Calu3 (cell line): ENCODE measurements around the gene TNS1. TPM values are rescaled to one million over a fixed set of nuclear protein-coding genes. Genes with fewer than 3 reads are reported as not detected.

Experiments used
- BruUV-seq: library from RNA; stranded (reverse); fragments of 400-500 nt; replicated peaks from 2 replicates; lab custom pipeline; 2021; lab: Mats Ljungman, UMichigan
- CTCF ChIA-PET: fragments of 300-600 bp; sonication (Branson Sonifier 250); formaldehyde crosslinking; loops from one replicate; lab custom pipeline; 2022; ENCODE audit warnings: antibody characterized with exemption; lab: Charles Lee
- DNase-seq: peaks from one replicate; pipeline ENCODE4 v3.0.0; 2022
- H3K27ac Mint-ChIP-seq: one replicate; pipeline ENCODE4 v1.8.0; 2022; ENCODE audit warnings: mixed read lengths; ENCODE audit not compliant: unreplicated experiment
- H3K27me3 Mint-ChIP-seq: one replicate; pipeline ENCODE4 v1.8.0; 2022; ENCODE audit warnings: mixed read lengths; ENCODE audit not compliant: unreplicated experiment
- H3K36me3 Mint-ChIP-seq: one replicate; pipeline ENCODE4 v1.8.0; 2022; ENCODE audit warnings: mild to moderate bottlenecking, moderate library complexity, mixed read lengths; ENCODE audit not compliant: insufficient read depth, unreplicated experiment
- H3K4me1 Mint-ChIP-seq: one replicate; pipeline ENCODE4 v1.8.0; 2022; ENCODE audit warnings: mild to moderate bottlenecking, low read depth, mixed read lengths; ENCODE audit not compliant: unreplicated experiment
- H3K4me3 Mint-ChIP-seq: one replicate; pipeline ENCODE4 v1.8.0; 2022; ENCODE audit warnings: mild to moderate bottlenecking, low read depth, moderate library complexity, mixed read lengths; ENCODE audit not compliant: unreplicated experiment
- H3K9me3 Mint-ChIP-seq: one replicate; pipeline ENCODE4 v1.8.0; 2022; ENCODE audit warnings: low read depth, mixed read lengths; ENCODE audit not compliant: unreplicated experiment
- CTCF ChIP-seq: fragments of 200-600 bp; IDR thresholded peaks from one replicate; pipeline ENCODE4 v1.8.0; 2022; ENCODE audit warnings: antibody characterized with exemption; ENCODE audit not compliant: unreplicated experiment
- intact Hi-C: fragments of 100-400 bp; cut with micrococcal nuclease; formaldehyde crosslinking; loops from one replicate; pipeline ENCODE4 v1.10.0; 2022; ENCODE audit not compliant: unreplicated experiment
- total RNA-seq: library from RNA; stranded (reverse); gene quantifications from 2 replicates; pipeline ENCODE4 v1.2.3, GENCODE V29; 2022

Gene TNS1
- total RNA-seq, 1 experiment from 2014 or later = 2.2 TPM

GRCh38 chr2:217972037-217972436 lies 30.8 kb downstream of the TNS1 start:
- DNase-seq = no peak
- no TSS peak for BruUV-seq
- intact Hi-C loops = no loop called here
- H3K9me3 Mint-ChIP-seq = no peaks in the 10 kb centered on the region
- no peak overlapping the region for H3K4me3 Mint-ChIP-seq
- no peak overlapping the region for H3K27ac Mint-ChIP-seq
- no peak for TF ChIP-seq CTCF
- no peaks in the 10 kb centered on the region for H3K4me1 Mint-ChIP-seq
- H3K36me3 Mint-ChIP-seq = no peaks in the 10 kb centered on the region
- H3K27me3 Mint-ChIP-seq = peaks cover 11% of the 10 kb centered on the region
- CTCF ChIA-PET = no interaction called here

GRCh38 chr2:217971166-217971565 lies 31.6 kb downstream of the TNS1 start:
- H3K27me3 Mint-ChIP-seq = peaks cover 20% of the 10 kb centered on the region
- H3K36me3 Mint-ChIP-seq = no peaks in the 10 kb centered on the region
- CTCF ChIA-PET = no interaction called here
- H3K4me3 Mint-ChIP-seq = no peak overlapping the region
- no peaks in the 10 kb centered on the region for H3K9me3 Mint-ChIP-seq
- no peak for DNase-seq
- no peaks in the 10 kb centered on the region for H3K4me1 Mint-ChIP-seq
- TF ChIP-seq CTCF = no peak
- no peak overlapping the region for H3K27ac Mint-ChIP-seq
- intact Hi-C loops = no loop called here
- BruUV-seq = no TSS peak

GRCh38 chr2:217970206-217970605 lies 32.6 kb downstream of the TNS1 start:
- no TSS peak for BruUV-seq
- Mint-ChIP-seq H3K27me3 (peaks cover 30% of the 10 kb centered on the region), H3K4me3 (no peak overlapping the region), H3K9me3 (no peaks in the 10 kb centered on the region), H3K36me3 (no peaks in the 10 kb centered on the region), H3K27ac (no peak overlapping the region), H3K4me1 (no peaks in the 10 kb centered on the region)
- intact Hi-C loops = no loop called here
- CTCF ChIA-PET = interaction anchor here (0.7 kb wide), 1 partner anchor 18 kb away, joined by 3 read pairs; no protein-coding TSS in a partner anchor
- TF ChIP-seq CTCF = no peak
- DNase-seq = no peak

GRCh38 chr2:217969588-217969987 lies 33.2 kb downstream of the TNS1 start:
- H3K27me3 Mint-ChIP-seq = peaks cover 31% of the 10 kb centered on the region
- intact Hi-C loops = no loop called here
- no TSS peak for BruUV-seq

More at GRCh38 chr2:217969588-217969987, 33.2 kb downstream of the TNS1 start:
- no peak for DNase-seq
- no peak overlapping the region for H3K4me3 Mint-ChIP-seq
- CTCF ChIA-PET = interaction anchor here (0.7 kb wide), 2 partner anchors 18 to 329 kb away, joined by 3 read pairs; no protein-coding TSS in a partner anchor
- no peaks in the 10 kb centered on the region for H3K36me3 Mint-ChIP-seq
- no peak overlapping the region for H3K27ac Mint-ChIP-seq
- TF ChIP-seq CTCF = no peak
- no peaks in the 10 kb centered on the region for H3K9me3 Mint-ChIP-seq
- no peaks in the 10 kb centered on the region for H3K4me1 Mint-ChIP-seq
